ENCODE data around the gene TAF3.
"Not testable (repeated sequence)": the region's sequence is repeated elsewhere in the genome, so short reads cannot be mapped to it uniquely, and the experiment has no call there.

TAF3 gene

GRCh38 chr10:8014649-8015048, 196.3 kb downstream of the TAF3 start:
- H3K9me3 ChIP-seq: no peaks in the 10 kb centered on the region
- H3K27ac ChIP-seq: no peak overlapping the region
- H3K4me3 ChIP-seq (ENCODE audit: low read depth in 1 of 2, low read length in 1 of 2): no peak overlapping the region
- H3K36me3 ChIP-seq: peaks cover 29% of the 10 kb centered on the region
- no peaks in the 10 kb centered on the region for H3K27me3 ChIP-seq
- H3K4me1 ChIP-seq (ENCODE audit: control insufficient read depth in 1 of 2, insufficient read depth in 1 of 2, low read depth in 1 of 2, low read length in 1 of 2): no peaks in the 10 kb centered on the region
- no peak for TF ChIP-seq CTCF (IDR thresholded peaks at IDR 0.05)

GRCh38 chr10:8017277-8017676, 199.0 kb downstream of the TAF3 start:
- Histone ChIP-seq H3K4me3 (ENCODE audit: low read depth in 1 of 2, low read length in 1 of 2) (no peak overlapping the region), H3K4me1 (ENCODE audit: control insufficient read depth in 1 of 2, insufficient read depth in 1 of 2, low read depth in 1 of 2, low read length in 1 of 2) (no peaks in the 10 kb centered on the region), H3K36me3 (peaks cover 20% of the 10 kb centered on the region), H3K27ac (no peak overlapping the region), H3K9me3 (no peaks in the 10 kb centered on the region), H3K27me3 (peaks cover 17% of the 10 kb centered on the region)
- no peak for TF ChIP-seq CTCF (IDR thresholded peaks at IDR 0.05)

GRCh38 chr10:8023321-8023720, 205.0 kb downstream of the TAF3 start:
- H3K27me3 ChIP-seq: peaks cover 66% of the 10 kb centered on the region
- H3K4me3 ChIP-seq (ENCODE audit: low read depth in 1 of 2, low read length in 1 of 2): no peak overlapping the region
- TF ChIP-seq CTCF (IDR thresholded peaks at IDR 0.05): no peak
- H3K9me3 ChIP-seq: no peaks in the 10 kb centered on the region
- no peaks in the 10 kb centered on the region for H3K36me3 ChIP-seq
- H3K4me1 ChIP-seq (ENCODE audit: control insufficient read depth in 1 of 2, insufficient read depth in 1 of 2, low read depth in 1 of 2, low read length in 1 of 2): no peaks in the 10 kb centered on the region
- no peak overlapping the region for H3K27ac ChIP-seq

- Histone ChIP-seq H3K4me1 (ENCODE audit: control insufficient read depth in 1 of 2, insufficient read depth in 1 of 2, low read depth in 1 of 2, low read length in 1 of 2) (no peaks in the 10 kb centered on the region), H3K4me3 (ENCODE audit: low read depth in 1 of 2, low read length in 1 of 2) (no peak overlapping the region), H3K36me3 (no peaks in the 10 kb centered on the region), H3K27me3 (peaks cover 71% of the 10 kb centered on the region), H3K9me3 (no peaks in the 10 kb centered on the region), H3K27ac (no peak overlapping the region)
- TF ChIP-seq CTCF (IDR thresholded peaks at IDR 0.05): no peak
Measured at GRCh38 chr10:8023851-8024250, 205.5 kb downstream of the TAF3 start.

- Histone ChIP-seq H3K27ac (no peak overlapping the region), H3K4me1 (ENCODE audit: control insufficient read depth in 1 of 2, insufficient read depth in 1 of 2, low read depth in 1 of 2, low read length in 1 of 2) (no peaks in the 10 kb centered on the region), H3K27me3 (peaks cover 87% of the 10 kb centered on the region), H3K36me3 (no peaks in the 10 kb centered on the region), H3K9me3 (no peaks in the 10 kb centered on the region), H3K4me3 (ENCODE audit: low read depth in 1 of 2, low read length in 1 of 2) (no peak overlapping the region)
- TF ChIP-seq CTCF (IDR thresholded peaks at IDR 0.05): no peak
Measured at GRCh38 chr10:8026349-8027259, 208.3 kb downstream of the TAF3 start.

- H3K27me3 ChIP-seq: peaks cover 93% of the 10 kb centered on the region
Measured at GRCh38 chr10:8031211-8031610, 212.9 kb downstream of the TAF3 start.

More at GRCh38 chr10:8031211-8031610, 212.9 kb downstream of the TAF3 start:
- H3K27ac ChIP-seq; H3K36me3 ChIP-seq; H3K4me1 ChIP-seq (ENCODE audit: control insufficient read depth in 1 of 2, insufficient read depth in 1 of 2, low read depth in 1 of 2, low read length in 1 of 2); H3K4me3 ChIP-seq (ENCODE audit: low read depth in 1 of 2, low read length in 1 of 2); H3K9me3 ChIP-seq: not testable (repeated sequence)
